Muscle of leg (tissue), 11 donors: ENCODE data around the gene FUBP3. TPM values are rescaled to one million over a fixed set of nuclear protein-coding genes. Genes with fewer than 3 reads are reported as not detected.

ENCODE experiments used
- DNase-seq: peaks from one replicate; pipeline ENCODE4 v3.0.0; 2013
- H3K27ac ChIP-seq: one replicate; pipeline ENCODE4 v1.5.1; 2013; ENCODE audit warnings: mild to moderate bottlenecking, low read length, control low read depth
- H3K27me3 ChIP-seq: one replicate; pipeline ENCODE4 v1.6.1; 2013; ENCODE audit warnings: low read length; ENCODE audit not compliant: control insufficient read depth, insufficient read depth
- H3K36me3 ChIP-seq: one replicate; pipeline ENCODE4 v1.6.1; 2013; ENCODE audit warnings: low read length; ENCODE audit not compliant: control insufficient read depth, insufficient read depth
- H3K4me1 ChIP-seq: one replicate; pipeline ENCODE4 v1.6.1; 2013; ENCODE audit warnings: low read length; ENCODE audit not compliant: control insufficient read depth, insufficient read depth
- H3K4me3 ChIP-seq: one replicate; pipeline ENCODE4 v1.5.1; 2013; ENCODE audit warnings: low read length, control low read depth
- H3K9me3 ChIP-seq: replicated peaks from 2 replicates; pipeline ENCODE4 v1.6.1; 2013; ENCODE audit warnings: low read depth, low read length; ENCODE audit not compliant: control insufficient read depth
- WGBS: methylation state at CpG from one replicate; pipeline ENCODE4 v1.1.5; 2013; ENCODE audit warnings: missing lambda C conversion rate; ENCODE audit not compliant: insufficient coverage; 5-methylcytosine and 5-hydroxymethylcytosine counted together
- polyA plus RNA-seq, 8 donors: library from polyadenylated mRNA; unstranded; fragments of 120-200 nt; gene quantifications; one replicate each; pipeline versions ENCODE4 v1.2.1 to v1.2.3, GENCODE V29; 2013; ENCODE audit warnings: inconsistent platforms in 1 of 8, low replicate concordance in 1 of 8; ENCODE audit not compliant: insufficient read length in 8 of 8, insufficient read depth in 1 of 8
- total RNA-seq: library from RNA; stranded (reverse); fragments of 120-200 nt; gene quantifications from one replicate; pipeline ENCODE4 v1.2.4, GENCODE V29; 2013

The FUBP3 gene
- total and polyA plus RNA-seq, 9 donors: 27.4 to 51.2 (median 44.5) TPM

DNA sequence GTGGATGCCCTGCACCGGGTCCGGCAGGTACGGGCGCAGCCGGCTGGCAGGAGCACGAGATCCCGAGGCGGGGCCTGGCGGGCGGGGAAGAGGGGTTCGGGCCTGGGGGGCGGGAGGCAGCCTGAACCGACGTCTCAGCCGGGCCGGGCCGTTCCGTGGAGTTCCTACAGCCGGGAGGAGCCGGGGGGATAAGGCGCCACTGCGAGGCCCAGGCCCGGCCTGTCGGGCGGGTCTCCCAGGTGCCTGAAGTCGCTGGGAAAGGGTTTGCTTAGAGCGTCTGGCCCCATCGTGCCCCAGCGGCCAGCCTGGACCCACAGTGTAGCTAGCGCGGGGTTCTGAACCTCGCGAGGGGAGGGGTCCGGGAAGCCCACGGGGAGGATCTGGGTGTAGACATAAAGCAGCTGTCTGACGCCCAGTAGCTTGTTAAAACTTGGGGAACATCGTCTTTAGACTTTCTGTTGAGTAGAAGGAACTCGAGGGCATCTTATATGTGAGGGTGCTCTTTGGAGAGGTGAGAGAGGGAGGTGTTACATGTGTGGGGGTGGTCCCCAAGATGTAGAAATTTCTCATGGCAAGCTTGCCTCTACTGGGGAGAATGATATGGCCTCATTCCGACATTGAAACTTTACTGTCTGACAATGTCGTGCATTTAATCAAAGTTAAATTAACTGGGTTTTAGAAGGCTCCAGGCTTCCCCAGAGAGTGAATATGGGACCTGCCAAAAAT lies 524 bp downstream of the FUBP3 start:
- Histone ChIP-seq H3K9me3 (no peaks in the 10 kb centered on the region), H3K4me3 (peak overlapping the region; percentile 98), H3K36me3 (peaks cover 5% of the 10 kb centered on the region), H3K4me1 (peaks cover 17% of the 10 kb centered on the region), H3K27me3 (no peaks in the 10 kb centered on the region), H3K27ac (peak overlapping the region; percentile 13)
- no peak for DNase-seq
- whole genome bisulfite sequencing: 2% methylated on average over 39 of the region's 40 CpGs

DNA sequence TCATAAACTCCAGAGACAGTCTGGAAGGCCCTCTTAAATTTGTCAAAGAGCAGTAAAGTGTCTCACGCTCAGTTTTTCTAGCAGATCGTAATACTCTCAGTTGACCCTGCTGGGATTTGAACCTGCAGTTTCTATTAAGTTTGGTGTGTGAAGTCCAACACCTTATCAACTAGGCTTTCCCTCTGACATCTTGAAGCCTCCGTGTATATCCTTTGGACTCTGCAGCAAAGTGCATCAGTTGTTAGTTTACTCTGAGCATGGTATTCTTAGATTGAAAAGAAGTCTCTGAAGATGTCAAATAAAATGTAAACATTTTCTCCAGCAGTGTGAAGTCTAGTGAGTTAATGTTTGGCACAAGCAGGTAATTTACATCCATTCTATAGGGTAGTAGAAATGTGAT lies 2.4 kb downstream of the FUBP3 start:
- H3K27ac ChIP-seq: no peak overlapping the region
- peaks cover 5% of the 10 kb centered on the region for H3K36me3 ChIP-seq
- WGBS: no CpG with 5 or more reads among the region's 3 CpGs
- H3K4me1 ChIP-seq: peaks cover 17% of the 10 kb centered on the region
- no peak overlapping the region for H3K4me3 ChIP-seq
- H3K27me3 ChIP-seq: no peaks in the 10 kb centered on the region
- no peaks in the 10 kb centered on the region for H3K9me3 ChIP-seq
- no peak for DNase-seq

DNA sequence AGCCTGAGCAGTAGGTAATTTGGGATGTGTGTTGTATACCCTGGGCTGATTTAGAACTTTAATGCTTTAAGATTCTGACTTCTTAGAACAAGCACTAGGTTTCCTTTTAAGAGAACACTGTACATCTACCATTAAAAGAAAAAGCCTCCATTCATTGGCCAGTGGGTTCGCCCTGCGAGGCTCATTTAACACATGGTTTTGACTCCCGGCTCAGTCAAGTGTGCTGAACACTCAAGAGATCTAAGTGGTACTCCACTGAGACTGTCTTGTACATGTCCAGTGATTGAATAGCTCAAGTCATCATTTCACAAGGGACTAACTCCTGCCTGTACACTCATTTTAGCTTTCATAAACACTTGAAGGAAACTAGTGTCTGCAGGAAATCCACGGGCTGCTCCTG lies 3.9 kb downstream of the FUBP3 start:
- no peaks in the 10 kb centered on the region for H3K27me3 ChIP-seq
- WGBS: 91% methylated on average over 4 of the region's 4 CpGs
- H3K27ac ChIP-seq: no peak overlapping the region
- H3K4me3 ChIP-seq: no peak overlapping the region
- no peak for DNase-seq
- H3K9me3 ChIP-seq: no peaks in the 10 kb centered on the region
- H3K36me3 ChIP-seq: peaks cover 5% of the 10 kb centered on the region
- H3K4me1 ChIP-seq: peaks cover 16% of the 10 kb centered on the region

GRCh38 chr9:130587921-130588320 lies 8.5 kb downstream of the FUBP3 start:
- Histone ChIP-seq H3K4me3 (no peak overlapping the region), H3K9me3 (no peaks in the 10 kb centered on the region), H3K27me3 (no peaks in the 10 kb centered on the region), H3K4me1 (no peaks in the 10 kb centered on the region), H3K27ac (no peak overlapping the region), H3K36me3 (peaks cover 4% of the 10 kb centered on the region)
- WGBS: 100% methylated on average over 2 of the region's 3 CpGs
- no peak for DNase-seq

DNA sequence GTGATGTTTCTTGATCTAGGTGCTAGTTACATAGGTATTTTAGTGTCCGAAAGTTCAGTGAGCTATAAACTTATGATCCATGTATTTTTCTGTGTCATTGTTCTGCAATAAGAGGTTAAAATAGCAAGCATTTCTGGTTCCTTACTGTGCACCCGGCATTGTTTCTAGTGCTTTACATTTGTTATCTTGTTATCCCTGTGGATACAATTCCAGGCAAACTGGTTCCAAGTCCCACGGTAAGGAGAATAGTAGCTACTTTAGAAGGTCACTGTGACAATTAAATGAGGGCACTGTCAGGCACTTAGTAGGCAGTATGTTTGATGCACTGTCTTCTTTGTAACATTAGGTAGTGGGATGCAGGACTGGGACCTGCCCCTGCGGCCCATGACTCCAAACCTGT lies 9.0 kb downstream of the FUBP3 start:
- Histone ChIP-seq H3K36me3 (peaks cover 4% of the 10 kb centered on the region), H3K9me3 (no peaks in the 10 kb centered on the region), H3K27me3 (no peaks in the 10 kb centered on the region), H3K4me1 (no peaks in the 10 kb centered on the region), H3K27ac (no peak overlapping the region), H3K4me3 (no peak overlapping the region)
- WGBS: 79% methylated on average over 2 of the region's 4 CpGs
- DNase-seq: no peak

DNA sequence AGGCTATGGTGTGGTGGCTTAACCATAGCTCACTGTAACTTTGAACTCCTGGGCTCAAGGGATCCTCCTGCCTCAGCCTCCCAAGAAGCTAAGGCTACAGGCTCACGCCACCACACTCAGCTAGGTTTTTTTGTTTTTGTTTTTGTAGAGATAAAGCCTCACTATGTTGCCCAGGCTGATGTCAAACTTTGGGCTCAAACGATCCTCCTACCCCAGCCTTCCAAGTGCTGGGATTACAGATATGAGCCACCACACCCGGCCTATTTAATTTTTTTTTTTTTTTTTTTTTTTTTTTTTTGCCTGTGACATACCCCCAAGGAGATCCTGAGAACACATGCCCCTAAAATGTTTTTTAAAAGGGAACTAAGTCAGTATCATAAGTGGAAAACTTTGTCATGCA lies 10.4 kb downstream of the FUBP3 start:
- WGBS: no CpG with 5 or more reads among the region's 3 CpGs
- Histone ChIP-seq H3K36me3 (peaks cover 6% of the 10 kb centered on the region), H3K4me1 (no peaks in the 10 kb centered on the region), H3K4me3 (no peak overlapping the region), H3K27me3 (no peaks in the 10 kb centered on the region), H3K9me3 (no peaks in the 10 kb centered on the region), H3K27ac (no peak overlapping the region)
- DNase-seq: no peak

- DNase-seq: no peak
- Histone ChIP-seq H3K27ac (no peak overlapping the region), H3K27me3 (no peaks in the 10 kb centered on the region), H3K4me3 (no peak overlapping the region), H3K36me3 (peaks cover 6% of the 10 kb centered on the region), H3K4me1 (no peaks in the 10 kb centered on the region), H3K9me3 (no peaks in the 10 kb centered on the region)
- 100% methylated on average over 1 of the region's 3 CpGs for WGBS
Measured at GRCh38 chr9:130590305-130590704, 10.9 kb downstream of the FUBP3 start.

DNA sequence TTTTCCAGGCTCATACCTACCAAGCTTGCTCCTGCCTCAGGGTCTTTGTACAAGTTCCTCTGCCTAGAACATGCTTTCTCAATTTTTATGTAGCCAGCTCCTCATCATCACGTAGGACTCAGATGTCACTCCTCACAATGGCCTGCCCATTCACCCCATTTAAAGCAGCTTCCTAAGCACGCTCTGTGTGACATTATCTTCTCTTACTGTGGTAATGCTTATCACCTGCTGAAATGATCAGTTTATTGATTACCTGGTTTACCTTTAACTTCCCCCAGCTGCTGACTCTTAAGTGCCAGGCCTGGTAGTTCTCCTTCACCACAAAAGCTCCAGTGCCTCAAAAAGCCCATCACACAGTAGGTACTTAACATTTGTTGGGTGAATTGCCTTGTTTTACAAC lies 13.6 kb downstream of the FUBP3 start:
- H3K27me3 ChIP-seq: no peaks in the 10 kb centered on the region
- no peaks in the 10 kb centered on the region for H3K4me1 ChIP-seq
- peaks cover 23% of the 10 kb centered on the region for H3K36me3 ChIP-seq
- DNase-seq: no peak
- no peak overlapping the region for H3K27ac ChIP-seq
- 84% methylated on average over 2 of the region's 2 CpGs for WGBS
- no peak overlapping the region for H3K4me3 ChIP-seq
- H3K9me3 ChIP-seq: no peaks in the 10 kb centered on the region

DNA sequence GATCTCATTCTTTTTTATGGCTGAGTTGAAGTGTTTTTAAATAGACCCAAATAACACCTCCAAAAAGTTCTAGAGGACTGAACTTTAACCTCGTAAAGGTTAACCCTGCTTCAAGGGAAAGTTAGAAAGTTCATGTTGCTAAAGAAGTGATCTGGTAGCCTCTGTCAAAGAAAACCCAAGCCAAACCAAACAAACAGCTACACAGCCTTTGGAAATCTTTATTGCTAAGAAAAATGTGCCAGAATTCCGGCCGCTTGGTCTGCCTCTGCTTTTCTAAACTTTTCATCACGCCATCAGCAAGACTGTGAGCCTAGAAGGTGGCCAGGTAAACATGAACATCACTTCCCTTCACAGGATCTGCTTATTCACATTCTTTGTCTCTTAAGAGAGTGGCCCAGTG lies 17.9 kb downstream of the FUBP3 start:
- Histone ChIP-seq H3K4me1 (no peaks in the 10 kb centered on the region), H3K4me3 (no peak overlapping the region), H3K27me3 (no peaks in the 10 kb centered on the region), H3K27ac (no peak overlapping the region), H3K36me3 (peaks cover 38% of the 10 kb centered on the region), H3K9me3 (no peaks in the 10 kb centered on the region)
- DNase-seq: no peak
- WGBS: 100% methylated on average over 2 of the region's 4 CpGs

DNA sequence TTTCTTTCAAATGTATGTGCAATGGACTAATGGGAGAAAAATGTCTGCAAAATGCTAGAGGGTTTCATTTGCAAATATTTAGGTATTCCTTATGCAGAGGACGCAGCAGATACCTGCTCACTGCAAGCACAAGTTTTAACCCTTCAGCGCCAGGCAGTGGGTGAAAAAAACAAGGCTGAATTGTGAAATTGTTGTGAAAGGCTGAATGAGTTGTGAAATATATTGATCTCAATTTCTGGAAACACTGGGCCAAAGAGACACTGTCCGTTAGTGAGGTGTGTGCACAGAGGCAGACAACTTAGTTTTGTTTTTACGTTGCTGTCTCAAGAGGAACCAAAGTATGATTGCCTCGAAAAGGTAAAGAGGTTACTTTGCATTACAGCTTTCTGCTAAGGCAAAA lies 18.8 kb downstream of the FUBP3 start:
- no peak overlapping the region for H3K27ac ChIP-seq
- H3K36me3 ChIP-seq: peaks cover 41% of the 10 kb centered on the region
- H3K4me1 ChIP-seq: no peaks in the 10 kb centered on the region

DNA sequence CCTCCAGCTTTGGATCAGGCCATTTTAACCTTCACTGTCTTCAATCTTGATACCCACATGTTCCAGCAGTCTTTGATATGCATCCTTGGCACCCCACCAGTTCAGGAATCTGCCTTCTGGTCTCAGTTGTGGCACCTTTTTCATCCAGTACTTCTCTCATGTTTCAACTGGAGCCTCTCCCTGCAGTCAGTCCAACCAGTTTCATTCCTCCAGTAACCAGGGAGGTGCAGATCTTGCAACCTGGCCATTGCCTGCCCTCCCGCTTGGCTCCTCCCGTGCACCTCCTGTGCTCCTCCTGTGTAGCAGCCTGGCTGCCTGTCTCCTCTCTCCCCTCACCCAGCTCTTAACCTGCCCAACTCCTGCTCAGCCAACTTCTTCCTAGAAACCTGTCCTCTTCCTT lies 20.2 kb downstream of the FUBP3 start:
- H3K9me3 ChIP-seq: no peaks in the 10 kb centered on the region
- H3K27me3 ChIP-seq: no peaks in the 10 kb centered on the region
- no peak overlapping the region for H3K4me3 ChIP-seq
- no peak overlapping the region for H3K27ac ChIP-seq
- H3K36me3 ChIP-seq: peaks cover 41% of the 10 kb centered on the region
- no peak for DNase-seq
- no peaks in the 10 kb centered on the region for H3K4me1 ChIP-seq
- WGBS: 77% methylated on average over 2 of the region's 2 CpGs

More for the DNA sequence above, 18.8 kb downstream of the FUBP3 start:
- Histone ChIP-seq H3K4me3 (no peak overlapping the region), H3K27me3 (no peaks in the 10 kb centered on the region), H3K9me3 (no peaks in the 10 kb centered on the region)
- no peak for DNase-seq
- WGBS: 86% methylated on average over 5 of the region's 5 CpGs
